Suppressor macrophage treated with lipopolysaccharide for 4 hours (primary cell): ENCODE results near the gene DENND1A.
"Not testable (repeated sequence)": the region's sequence is repeated elsewhere in the genome, so short reads cannot be mapped to it uniquely, and the experiment has no call there.

ENCODE experiments used
- DNase-seq: peaks from one replicate; pipeline ENCODE4 v3.0.0-alpha.2; 2020

Gene DENND1A

GRCh38 chr9:123757960-123758359 is 172.0 kb downstream of the DENND1A start:
- DNase-seq: peak; percentile 10

- DNase-seq: no peak
Observed at GRCh38 chr9:123757547-123757946, 172.4 kb downstream of the DENND1A start.

GRCh38 chr9:123756484-123757106 is 173.3 kb downstream of the DENND1A start:
- DNase-seq: no peak

- DNase-seq: peak; percentile 50
Observed at GRCh38 chr9:123753669-123754258, 176.2 kb downstream of the DENND1A start.

GRCh38 chr9:123753016-123753415 is 176.9 kb downstream of the DENND1A start:
- no peak for DNase-seq

- peak; percentile 75 for DNase-seq
Observed at GRCh38 chr9:123749580-123750202, 180.2 kb downstream of the DENND1A start.

GRCh38 chr9:123746765-123747164 is 183.2 kb downstream of the DENND1A start:
- DNase-seq: no peak

GRCh38 chr9:123745933-123746332 is 184.0 kb downstream of the DENND1A start:
- no peak for DNase-seq

- no peak for DNase-seq
Observed at GRCh38 chr9:123745451-123745850, 184.5 kb downstream of the DENND1A start.

GRCh38 chr9:123743737-123744136 is 186.2 kb downstream of the DENND1A start:
- no peak for DNase-seq

GRCh38 chr9:123742009-123742767 is 187.7 kb downstream of the DENND1A start:
- no peak for DNase-seq

GRCh38 chr9:123741214-123741613 is 188.7 kb downstream of the DENND1A start:
- peak; percentile 7 for DNase-seq

GRCh38 chr9:123739902-123740301 is 190.0 kb downstream of the DENND1A start:
- no peak for DNase-seq

- DNase-seq: no peak
Observed at GRCh38 chr9:123739387-123739786, 190.5 kb downstream of the DENND1A start.

GRCh38 chr9:123738648-123739047 is 191.3 kb downstream of the DENND1A start:
- no peak for DNase-seq

- DNase-seq: no peak
Observed at GRCh38 chr9:123735376-123735775, 194.6 kb downstream of the DENND1A start.

GRCh38 chr9:123728571-123728970 is 201.4 kb downstream of the DENND1A start:
- DNase-seq: not testable (repeated sequence)

- no peak for DNase-seq
Observed at GRCh38 chr9:123727332-123727731, 202.6 kb downstream of the DENND1A start.

- DNase-seq: no peak
Observed at GRCh38 chr9:123725389-123725788, 204.5 kb downstream of the DENND1A start.

GRCh38 chr9:123724211-123724796 is 205.6 kb downstream of the DENND1A start:
- DNase-seq: peak; percentile 12

- DNase-seq: no peak
Observed at GRCh38 chr9:123723135-123723875, 206.6 kb downstream of the DENND1A start.

- DNase-seq: no peak
Observed at GRCh38 chr9:123722378-123722777, 207.5 kb downstream of the DENND1A start.

- no peak for DNase-seq
Observed at GRCh38 chr9:123718188-123718587, 211.7 kb downstream of the DENND1A start.
